H1 (cell line): ENCODE measurements around the gene CRADD. TPM values are rescaled to one million over a fixed set of nuclear protein-coding genes. Genes with fewer than 3 reads are reported as not detected.

Experiments
- ASH2L ChIP-seq: fragments of 200-600, 300-600 bp; sonication (generic); IDR thresholded peaks from one replicate; pipeline ENCODE4 v1.7.1; 2017; ENCODE audit warnings: low read length
- BRCA1 ChIP-seq: IDR thresholded peaks from 2 replicates; pipeline ENCODE4 v1.6.1; 2012; ENCODE audit warnings: low read depth, low read length, improper control_type of control experiment
- CREB1 ChIP-seq: IDR thresholded peaks from 2 replicates; pipeline ENCODE4 v1.6.1; 2012; ENCODE audit warnings: inconsistent platforms
- CTBP2 ChIP-seq: IDR thresholded peaks from 2 replicates; pipeline ENCODE4 v1.7.0; 2011; ENCODE audit warnings: borderline replicate concordance, mild to moderate bottlenecking, moderate library complexity, mixed read lengths, low read length; ENCODE audit not compliant: insufficient read depth, insufficient read length
- SIX5 ChIP-seq: IDR thresholded peaks from 2 replicates; pipeline ENCODE4 v1.6.1; 2011; ENCODE audit warnings: mild to moderate bottlenecking, low read depth, low read length
- polyA plus RNA-seq, 7 experiments: library from polyadenylated mRNA; depleted of rRNA in 3 of 7; stranded (reverse) in 5 of 7; unstranded in 2 of 7; fragments of >200 nt in 5 of 7; fragments of 200-250 nt in 2 of 7; gene quantifications; 1 replicate in 5 of 7; 2 replicates in 1 of 7; 4 replicates in 1 of 7; pipeline versions ENCODE4 v1.2.1 to v1.2.3, GENCODE V29; 2011 to 2013; ENCODE audit warnings: missing spikeins in 2 of 7, mixed read lengths in 2 of 7
- total RNA-seq: library from RNA; stranded (reverse); fragmentation: NEBNext Ultra II Directional; extraction: Animal tissue kit (Norgen Biotek cat#: 25700); gene quantifications from 2 replicates; pipeline ENCODE4 v1.2.1, GENCODE V29; 2021

The CRADD gene
- total and polyA plus RNA-seq, 2 of the 8 experiments (the other 6 are each of a cell fraction or from before 2014, with no cell fraction given) = 8.1 to 15.4 TPM

GRCh38 chr12:93925585-93926205 is 248.5 kb downstream of the CRADD start (continued):
- no peak for TF ChIP-seq ASH2L
- TF ChIP-seq BRCA1 = no peak
- no peak for TF ChIP-seq CREB1
- TF ChIP-seq SIX5 = no peak
- no peak for TF ChIP-seq CTBP2
